Inflammatory macrophage treated with lipopolysaccharide for 1 hour (primary cell): ENCODE data around the gene PBOV1.
"Not testable (repeated sequence)": the region's sequence is repeated elsewhere in the genome, so short reads cannot be mapped to it uniquely, and the experiment has no call there.

Source experiments
- DNase-seq, 2 donors: peaks; one replicate each; pipeline ENCODE4 v3.0.0-alpha.2; 2020 to 2022

PBOV1 gene

GRCh38 chr6:138237463-138237862 is 19.2 kb upstream of the PBOV1 start:
- DNase-seq: no peak

DNA sequence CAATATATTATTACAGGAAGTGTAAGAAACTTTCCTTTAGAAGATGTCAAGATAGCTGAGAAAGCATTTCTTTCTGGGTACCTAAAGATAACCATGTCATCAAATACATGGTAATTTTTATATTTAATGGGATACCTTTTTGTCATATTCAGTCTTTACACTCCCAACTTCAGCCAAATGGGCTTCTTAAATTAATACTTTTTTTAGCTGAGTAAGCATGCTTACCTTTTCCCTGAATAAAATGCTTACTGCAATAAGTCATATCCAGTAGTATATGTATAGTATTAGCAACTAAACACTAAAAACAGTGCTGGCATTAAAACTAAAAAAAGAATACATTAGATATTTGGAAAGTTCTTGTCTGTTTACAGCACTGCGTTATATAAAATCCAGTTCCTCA is 17.4 kb upstream of the PBOV1 start:
- DNase-seq: no peak

GRCh38 chr6:138235205-138235604 is 16.9 kb upstream of the PBOV1 start:
- DNase-seq: no peak

- no peak for DNase-seq
Observed at GRCh38 chr6:138234363-138234762, 16.1 kb upstream of the PBOV1 start.

DNA sequence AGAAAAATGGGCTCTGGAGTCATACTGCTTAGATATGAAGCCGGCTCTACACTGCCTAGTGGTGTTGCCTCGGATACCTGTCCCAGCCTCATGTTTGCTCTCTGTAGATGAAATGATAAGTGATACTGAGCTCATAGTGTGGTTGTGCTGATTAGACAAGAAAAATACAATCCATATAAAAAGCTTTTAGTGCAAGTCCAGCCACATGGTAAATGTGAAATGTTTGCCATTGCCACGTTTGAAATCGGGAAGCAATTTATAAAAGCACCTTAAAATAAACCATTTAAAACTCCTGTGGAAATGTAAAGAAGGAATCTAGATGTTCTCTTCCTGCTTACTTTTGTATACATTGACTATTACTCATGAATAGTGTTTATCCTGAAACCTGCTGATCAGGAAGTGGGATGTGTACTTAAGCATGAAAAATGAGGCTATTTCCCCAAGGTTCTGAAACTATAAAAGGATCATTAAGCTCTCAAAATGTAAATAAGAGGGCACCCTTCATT is 13.1 kb upstream of the PBOV1 start:
- DNase-seq: no peak

GRCh38 chr6:138230759-138231380 is 12.6 kb upstream of the PBOV1 start:
- DNase-seq: no peak

DNA sequence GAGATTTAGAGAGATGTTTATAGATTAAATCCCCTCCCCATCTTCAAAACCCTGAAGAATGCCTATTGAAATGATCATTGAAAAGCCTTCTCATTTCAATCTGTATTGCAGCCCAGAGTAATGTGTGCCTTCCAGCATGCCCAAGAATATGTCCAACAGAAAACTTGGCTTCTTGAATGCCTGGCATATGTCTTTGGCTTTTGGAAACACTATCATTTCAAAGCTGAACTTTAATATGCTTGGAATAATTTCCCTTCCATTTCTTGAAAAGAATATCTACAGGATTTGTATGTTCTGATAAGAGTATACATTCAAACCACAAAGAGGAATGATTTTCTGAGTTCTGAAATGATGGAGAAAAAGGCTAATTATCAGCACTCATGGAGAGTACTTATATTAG is 11.9 kb upstream of the PBOV1 start:
- no peak for DNase-seq

DNA sequence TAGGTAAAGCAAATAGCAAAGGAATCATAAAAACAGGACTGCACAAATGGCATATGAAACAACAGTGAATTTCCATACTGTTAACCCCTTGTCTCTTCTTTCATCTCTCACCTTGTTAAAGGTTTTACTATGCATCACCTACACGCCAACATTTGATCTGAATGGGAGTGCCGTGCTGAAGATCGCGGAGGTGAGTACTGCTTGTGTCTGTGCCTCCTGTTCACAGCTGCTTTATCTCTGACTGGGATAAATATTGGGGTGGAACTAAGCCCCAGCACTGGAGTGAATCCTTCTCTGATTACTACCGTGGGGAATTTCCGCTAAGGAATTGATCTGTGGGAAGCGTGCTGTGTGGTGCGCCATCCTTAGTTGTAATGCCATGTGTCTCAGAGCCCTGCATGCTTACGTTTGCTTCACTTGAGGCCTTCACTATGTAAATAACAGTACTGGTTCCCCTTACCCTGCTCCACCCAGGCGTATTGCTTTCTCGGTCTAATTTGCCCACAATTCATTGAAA is 11.4 kb upstream of the PBOV1 start:
- no peak for DNase-seq

DNA sequence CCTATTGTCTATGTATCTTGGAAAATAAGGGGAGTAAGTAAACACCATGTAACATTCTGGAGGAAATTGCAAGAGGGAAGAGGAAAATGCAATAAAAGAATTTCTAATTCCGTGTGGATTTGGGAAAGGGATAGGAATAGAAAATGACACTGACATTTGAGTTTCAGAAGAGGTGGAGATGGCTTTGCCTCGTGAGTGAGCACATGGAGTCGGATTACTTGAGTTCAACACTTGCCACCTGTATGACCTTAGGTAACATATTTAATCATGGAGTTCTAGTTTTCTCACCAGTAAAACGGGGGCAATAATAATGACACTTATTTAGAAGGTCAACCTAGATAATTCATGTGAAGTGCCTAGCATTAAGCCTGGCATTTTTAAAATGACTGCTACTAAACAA is 10.8 kb upstream of the PBOV1 start:
- DNase-seq: no peak

DNA sequence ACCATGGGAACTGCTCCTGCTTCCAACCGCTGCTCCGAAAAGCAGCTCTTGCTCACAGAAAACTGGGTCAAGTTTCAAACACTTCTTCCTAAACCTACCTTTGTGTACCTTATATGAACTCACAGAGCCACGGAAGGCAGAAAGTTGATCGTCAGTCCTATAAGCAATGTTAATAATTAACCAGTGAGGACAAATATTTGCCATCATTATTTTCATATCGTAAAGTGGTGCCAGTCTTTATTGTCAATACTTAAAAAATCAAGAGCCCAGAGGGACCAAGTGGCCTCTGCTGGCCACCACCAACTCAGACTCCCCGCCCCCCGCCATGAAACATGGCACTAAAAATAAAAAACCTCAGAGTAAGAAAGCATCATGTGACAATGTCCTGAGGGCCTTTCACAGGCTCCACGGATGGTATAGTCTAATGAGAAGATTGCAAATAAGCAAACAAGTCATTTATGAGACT is 9.1 kb upstream of the PBOV1 start:
- DNase-seq: no peak

GRCh38 chr6:138226700-138227315 is 8.5 kb upstream of the PBOV1 start:
- DNase-seq: no peak

DNA sequence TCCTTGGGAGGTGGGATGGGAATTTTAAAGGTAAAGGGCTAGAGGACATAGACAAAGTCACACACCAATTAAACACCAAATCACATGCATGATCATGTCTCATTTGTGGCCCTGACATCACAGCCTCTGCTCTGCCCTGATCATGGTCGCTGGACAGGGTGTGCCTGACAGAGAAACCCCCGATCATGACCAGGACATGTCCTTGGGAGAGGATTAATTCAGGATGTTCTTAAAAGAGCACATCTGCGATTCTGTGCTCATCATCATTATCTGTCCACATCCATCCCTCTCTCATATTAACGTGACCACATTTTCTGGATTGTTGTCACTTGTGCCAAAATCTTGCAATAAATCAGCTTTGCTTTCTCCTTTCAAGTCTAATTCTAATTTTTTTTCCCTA is 7.7 kb upstream of the PBOV1 start:
- DNase-seq: no peak

GRCh38 chr6:138222901-138223546 is 4.7 kb upstream of the PBOV1 start:
- no peak for DNase-seq

DNA sequence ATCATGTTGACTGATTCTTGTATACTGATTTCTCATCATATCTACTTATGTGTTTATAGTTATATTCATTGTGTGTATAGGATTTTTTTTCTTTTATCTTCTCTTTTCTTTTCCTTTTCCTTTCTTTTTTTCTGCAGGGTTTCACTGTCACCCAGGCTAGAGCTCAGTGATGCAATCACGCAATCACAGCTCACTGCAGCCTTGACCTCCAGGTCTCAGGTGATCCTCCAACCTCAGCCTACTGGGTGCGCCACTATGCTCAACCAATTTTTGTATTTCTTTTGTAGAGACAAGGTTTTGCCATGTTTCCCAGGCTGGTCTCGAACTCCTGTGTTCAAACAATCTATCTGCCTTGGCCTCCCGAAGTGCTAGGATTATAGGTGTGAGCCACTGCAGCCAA is 1.6 kb upstream of the PBOV1 start:
- no peak for DNase-seq

DNA sequence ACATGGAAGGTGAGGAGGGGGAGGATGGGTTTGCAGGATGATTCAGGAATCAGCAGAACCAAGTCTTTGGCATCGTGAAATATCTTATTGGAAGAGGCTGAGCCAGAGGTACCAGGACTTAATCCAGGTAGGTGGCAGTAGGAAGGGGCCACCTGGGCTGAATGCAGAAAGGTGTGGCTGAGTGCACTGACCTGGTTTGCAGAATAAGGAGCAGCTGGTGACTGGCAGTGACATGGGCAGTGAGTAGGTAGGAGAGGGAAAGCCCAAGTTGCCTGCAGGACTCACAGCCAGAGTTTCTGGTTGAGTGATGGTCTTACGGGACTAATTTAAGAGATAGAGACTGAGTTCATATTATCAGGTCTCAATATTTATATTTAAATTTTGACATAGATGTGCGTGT is 1.1 kb upstream of the PBOV1 start:
- DNase-seq: no peak

GRCh38 chr6:138215093-138215782 is 3.1 kb downstream of the PBOV1 start:
- DNase-seq: no peak

DNA sequence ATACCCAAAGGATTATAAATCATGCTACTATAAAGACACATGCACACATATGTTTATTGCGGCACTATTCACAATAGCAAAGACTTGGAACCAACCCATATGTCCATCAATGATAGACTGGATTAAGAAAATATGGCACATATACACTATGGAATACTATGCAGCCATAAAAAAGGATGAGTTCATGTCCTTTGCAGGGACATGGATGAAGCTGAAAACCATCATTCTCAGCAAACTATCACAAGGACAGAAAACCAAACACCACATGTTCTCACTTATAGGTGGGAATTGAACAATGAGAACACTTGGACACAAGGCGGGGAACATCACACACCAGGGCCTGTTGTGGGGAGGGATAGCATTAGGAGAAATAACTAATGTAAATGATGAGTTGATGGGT is 5.8 kb downstream of the PBOV1 start:
- not testable (repeated sequence) for DNase-seq

DNA sequence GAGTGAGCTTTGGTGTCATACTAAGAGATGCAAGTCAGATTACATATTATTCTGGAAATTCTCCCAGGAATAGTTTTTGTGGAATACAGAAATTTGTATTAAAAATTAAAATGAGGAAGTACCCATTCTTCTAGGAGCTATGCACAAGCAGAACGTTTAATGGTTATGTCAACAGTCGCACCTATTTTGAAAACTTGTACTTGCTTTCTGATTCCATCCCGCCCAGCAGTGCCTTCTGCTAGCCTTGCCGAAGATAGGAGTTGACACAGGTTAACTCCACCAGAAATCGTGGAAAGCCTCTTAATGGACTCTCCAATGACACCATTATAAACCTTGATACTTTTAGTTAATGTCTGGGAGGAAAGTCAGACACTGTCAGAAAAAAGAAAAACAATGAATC is 6.7 kb downstream of the PBOV1 start:
- DNase-seq: no peak

- no peak for DNase-seq
Observed at GRCh38 chr6:138211048-138211581, 7.2 kb downstream of the PBOV1 start.

GRCh38 chr6:138206862-138207261 is 11.4 kb downstream of the PBOV1 start:
- no peak for DNase-seq

- DNase-seq: no peak
Observed at GRCh38 chr6:138205437-138206094, 12.7 kb downstream of the PBOV1 start.

- no peak for DNase-seq
Observed at GRCh38 chr6:138204792-138205384, 13.4 kb downstream of the PBOV1 start.
